Endodermal cell (in vitro differentiated cells): ENCODE results near the gene WDR75. TPM values are rescaled to one million over a fixed set of nuclear protein-coding genes. Genes with fewer than 3 reads are reported as not detected.

ENCODE experiments used
- DNase-seq: peaks from one replicate; pipeline ENCODE4 v3.0.0-alpha.2; 2017
- H3K27ac ChIP-seq: 2 replicates; pipeline ENCODE4 v1.5.1; 2013; ENCODE audit warnings: mild to moderate bottlenecking, low read depth, low read length, moderate library complexity
- H3K27me3 ChIP-seq: 2 replicates; pipeline ENCODE4 v1.6.1; 2013; ENCODE audit warnings: mild to moderate bottlenecking, low read length, moderate library complexity; ENCODE audit not compliant: insufficient read depth, control insufficient read depth, poor library complexity, severe bottlenecking
- H3K36me3 ChIP-seq: 2 replicates; pipeline ENCODE4 v1.7.0; 2013; ENCODE audit warnings: mild to moderate bottlenecking, low read length, moderate library complexity; ENCODE audit not compliant: control insufficient read depth, insufficient read depth
- H3K4me1 ChIP-seq: one replicate; pipeline ENCODE4 v1.7.0; 2013; ENCODE audit warnings: low read length; ENCODE audit not compliant: control insufficient read depth, insufficient read depth
- H3K4me3 ChIP-seq: 2 replicates; pipeline ENCODE4 v1.5.1; 2013; ENCODE audit warnings: mild to moderate bottlenecking, low read length, moderate library complexity
- H3K9ac ChIP-seq: 2 replicates; pipeline ENCODE4 v1.6.1; 2013; ENCODE audit warnings: mild to moderate bottlenecking, low read length, moderate library complexity; ENCODE audit not compliant: poor library complexity, severe bottlenecking; ENCODE audit errors: extremely low read depth
- H3K9me3 ChIP-seq: 2 replicates; pipeline ENCODE4 v1.6.1; 2013; ENCODE audit warnings: mild to moderate bottlenecking, low read length, moderate library complexity; ENCODE audit not compliant: control insufficient read depth
- H3K27ac Mint-ChIP-seq: 2 replicates; pipeline ENCODE4 v1.8.0; 2020; ENCODE audit warnings: mixed read lengths
- H3K27me3 Mint-ChIP-seq: 2 replicates; pipeline ENCODE4 v1.8.0; 2021; ENCODE audit warnings: mild to moderate bottlenecking, mixed read lengths; ENCODE audit not compliant: insufficient read depth
- H3K36me3 Mint-ChIP-seq: 2 replicates; pipeline ENCODE4 v1.8.0; 2020; ENCODE audit warnings: low read depth, mixed read lengths
- H3K4me1 Mint-ChIP-seq: 2 replicates; pipeline ENCODE4 v1.8.0; 2020; ENCODE audit warnings: mixed read lengths
- H3K4me3 Mint-ChIP-seq: 2 replicates; pipeline ENCODE4 v1.8.0; 2020; ENCODE audit warnings: mild to moderate bottlenecking, moderate library complexity, mixed read lengths
- H3K9me3 Mint-ChIP-seq: 2 replicates; pipeline ENCODE4 v1.8.0; 2020; ENCODE audit warnings: mild to moderate bottlenecking, mixed read lengths
- CTCF ChIP-seq: fragments of 200-600 bp; sonication (generic); conservative IDR thresholded peaks from 2 replicates; pipeline ENCODE4 v1.5.0; 2021; ENCODE audit warnings: antibody characterized with exemption, mild to moderate bottlenecking
- WGBS, 2 experiments: methylation state at CpG; one replicate each; pipeline versions ENCODE4 v1.1.5 to v1.1.7; 2013; ENCODE audit warnings: missing lambda C conversion rate in 2 of 2, mixed read lengths in 1 of 2; ENCODE audit not compliant: insufficient coverage in 1 of 2, insufficient read length in 1 of 2; 5-methylcytosine and 5-hydroxymethylcytosine counted together
- total RNA-seq, 2 donors: library from RNA; stranded (reverse); fragmentation: NEBNext Ultra II Directional in 1 of 2; extraction: Animal tissue kit (Norgen Biotek cat#: 25700) in 1 of 2; gene quantifications; 2 replicates in 1 of 2; 3 replicates in 1 of 2; pipeline ENCODE4 v1.2.1, GENCODE V29; 2021

WDR75 gene
- total RNA-seq, 2 donors from 2014 or later, result 65.8 to 76.2 TPM

GRCh38 chr2:189446780-189447179 is 5.5 kb downstream of the WDR75 start:
- no peaks in the 10 kb centered on the region for H3K9me3 ChIP-seq
- TF ChIP-seq CTCF, result no peak
- peaks cover 9% of the 10 kb centered on the region for H3K4me1 Mint-ChIP-seq
- WGBS, 2 experiments, result 96 to 100% methylated on average over 2 of the region's 2 CpGs
- peaks cover 39% of the 10 kb centered on the region for H3K36me3 Mint-ChIP-seq
- peaks cover 64% of the 10 kb centered on the region for H3K36me3 ChIP-seq
- no peak overlapping the region for H3K27ac Mint-ChIP-seq
- no peak for DNase-seq
- H3K9ac ChIP-seq, result no peak overlapping the region
- H3K9me3 Mint-ChIP-seq, result no peaks in the 10 kb centered on the region
- H3K4me3 Mint-ChIP-seq, result no peak overlapping the region
- no peak overlapping the region for H3K4me3 ChIP-seq
- no peak overlapping the region for H3K27ac ChIP-seq
- no peaks in the 10 kb centered on the region for H3K4me1 ChIP-seq
- no peaks in the 10 kb centered on the region for H3K27me3 ChIP-seq
- H3K27me3 Mint-ChIP-seq, result no peaks in the 10 kb centered on the region

- no peak for TF ChIP-seq CTCF
- peaks cover 88% of the 10 kb centered on the region for H3K36me3 Mint-ChIP-seq
- Histone ChIP-seq H3K4me3 (no peak overlapping the region), H3K27me3 (no peaks in the 10 kb centered on the region), H3K27ac (no peak overlapping the region), H3K9me3 (no peaks in the 10 kb centered on the region), H3K9ac (no peak overlapping the region), H3K4me1 (no peaks in the 10 kb centered on the region), H3K36me3 (peaks cover 97% of the 10 kb centered on the region)
- no peaks in the 10 kb centered on the region for H3K27me3 Mint-ChIP-seq
- DNase-seq, result no peak
- no peaks in the 10 kb centered on the region for H3K9me3 Mint-ChIP-seq
- peaks cover 5% of the 10 kb centered on the region for H3K4me1 Mint-ChIP-seq
- H3K27ac Mint-ChIP-seq, result no peak overlapping the region
- no peak overlapping the region for H3K4me3 Mint-ChIP-seq
- 92 to 99% methylated on average over 2 of the region's 2 CpGs for WGBS, 2 experiments
Observed at GRCh38 chr2:189454009-189454408, 12.7 kb downstream of the WDR75 start.

- Histone ChIP-seq H3K36me3 (peaks cover 92% of the 10 kb centered on the region), H3K27ac (no peak overlapping the region), H3K9ac (no peak overlapping the region), H3K4me1 (peaks cover 9% of the 10 kb centered on the region), H3K27me3 (no peaks in the 10 kb centered on the region), H3K9me3 (no peaks in the 10 kb centered on the region), H3K4me3 (no peak overlapping the region)
- no peaks in the 10 kb centered on the region for H3K9me3 Mint-ChIP-seq
- peak overlapping the region; percentile 28 for H3K27ac Mint-ChIP-seq
- whole genome bisulfite sequencing, 2 experiments, result 96 to 100% methylated on average over 1 of the region's 1 CpG
- no peak for DNase-seq
- TF ChIP-seq CTCF, result no peak
- H3K36me3 Mint-ChIP-seq, result peaks cover 66% of the 10 kb centered on the region
- H3K27me3 Mint-ChIP-seq, result no peaks in the 10 kb centered on the region
- peaks cover 26% of the 10 kb centered on the region for H3K4me1 Mint-ChIP-seq
- H3K4me3 Mint-ChIP-seq, result no peak overlapping the region
Observed at GRCh38 chr2:189465076-189465475, 23.8 kb downstream of the WDR75 start.
